ENCODE results near the gene GLTPD2. TPM values are rescaled to one million over a fixed set of nuclear protein-coding genes. Genes with fewer than 3 reads are reported as not detected.

Gene GLTPD2
- total RNA-seq, 1 experiment from 2014 or later: 15.6 TPM

DNA sequence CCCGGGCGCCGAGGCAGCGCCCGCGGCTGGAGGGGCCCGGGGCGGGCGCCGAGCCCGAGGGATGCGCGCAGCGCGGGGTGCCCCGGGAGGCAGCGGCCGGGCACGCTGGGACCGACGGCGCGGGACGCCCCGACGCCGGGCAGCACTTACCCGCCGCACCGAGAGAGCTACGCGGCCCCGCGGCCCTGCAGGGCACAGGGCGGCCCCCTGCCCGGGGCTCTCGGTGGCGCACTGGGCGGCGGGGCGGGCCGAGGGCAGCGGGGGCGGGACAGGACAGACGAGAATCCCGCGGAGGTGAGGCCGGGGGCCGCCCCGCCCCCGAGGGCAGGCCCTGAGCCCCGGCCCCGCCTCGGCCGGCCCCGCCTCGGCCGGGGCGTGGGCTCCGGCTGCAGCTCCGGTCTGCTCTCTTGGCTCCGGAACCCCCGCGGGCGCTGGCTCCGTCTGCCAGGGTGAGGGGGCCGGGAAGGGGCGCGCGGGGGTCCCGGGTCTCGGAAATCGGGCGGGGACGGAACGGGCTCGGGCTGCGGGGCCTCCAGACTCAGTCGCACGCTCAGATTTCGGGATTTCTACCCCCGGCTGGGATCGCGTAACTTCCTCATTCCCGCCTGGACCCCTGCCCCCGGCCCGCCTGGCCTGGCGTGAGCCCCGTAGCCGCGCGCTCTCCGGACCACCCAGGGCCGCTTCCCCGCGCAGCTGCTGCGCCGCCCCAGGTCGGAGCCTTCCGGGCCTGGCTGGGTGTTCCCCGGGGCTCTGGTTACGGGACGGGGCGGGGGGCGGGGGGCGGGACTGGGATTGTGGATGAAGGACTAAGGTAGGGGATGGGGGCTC is 18.2 kb downstream of the GLTPD2 start, which contains the start of gene PLD2:
Gene PLD2, plus strand, starts transcription at position 376 of the 828 bp plus-strand sequence. CDS start 621 bp downstream, outside the sequence.
- no peaks in the 10 kb centered on the region for H3K9me3 ChIP-seq
- Mint-ChIP-seq H3K27me3 (ENCODE audit: insufficient read depth, unreplicated experiment) (no peaks in the 10 kb centered on the region), H3K9me3 (ENCODE audit: unreplicated experiment) (no peaks in the 10 kb centered on the region), H3K4me3 (ENCODE audit: unreplicated experiment) (peak within 1 kb of the TSS; percentile 74), H3K36me3 (ENCODE audit: insufficient read depth, unreplicated experiment) (peaks cover 15% of the 10 kb centered on the region), H3K27ac (ENCODE audit: unreplicated experiment) (no peak within 1 kb of the TSS), H3K4me1 (ENCODE audit: low read depth, unreplicated experiment) (no peaks in the 10 kb centered on the region)
- BruUV-seq (replicated peaks): no TSS peak
- DNase-seq: peak; percentile 77 to 89
- peak within 1 kb of the TSS; percentile 57 for H3K4me3 ChIP-seq (ENCODE audit: low read depth, low read length)
- POLR2A ChIA-PET: interaction anchor here (0.5 to 1.0 kb wide), 3 partner anchors 11 to 143 kb away, joined by 4 to 5 read pairs (median 4); partner anchors contain the start of gene PSMB6
- H3K27me3 ChIP-seq (replicated peaks; ENCODE audit: control insufficient read depth, insufficient read depth, low read length): no peaks in the 10 kb centered on the region
- CTCF ChIA-PET: interaction anchor here (0.5 to 1.6 kb wide), 3 partner anchors 17 to 111 kb away, joined by 3 to 9 read pairs (median 4); partner anchors contain the start of gene ARRB2
- intact Hi-C loops (cut with micrococcal nuclease; ENCODE audit: unreplicated experiment): no loop called here
- no peaks in the 10 kb centered on the region for H3K4me1 ChIP-seq
- TF ChIP-seq, protein P1, sequence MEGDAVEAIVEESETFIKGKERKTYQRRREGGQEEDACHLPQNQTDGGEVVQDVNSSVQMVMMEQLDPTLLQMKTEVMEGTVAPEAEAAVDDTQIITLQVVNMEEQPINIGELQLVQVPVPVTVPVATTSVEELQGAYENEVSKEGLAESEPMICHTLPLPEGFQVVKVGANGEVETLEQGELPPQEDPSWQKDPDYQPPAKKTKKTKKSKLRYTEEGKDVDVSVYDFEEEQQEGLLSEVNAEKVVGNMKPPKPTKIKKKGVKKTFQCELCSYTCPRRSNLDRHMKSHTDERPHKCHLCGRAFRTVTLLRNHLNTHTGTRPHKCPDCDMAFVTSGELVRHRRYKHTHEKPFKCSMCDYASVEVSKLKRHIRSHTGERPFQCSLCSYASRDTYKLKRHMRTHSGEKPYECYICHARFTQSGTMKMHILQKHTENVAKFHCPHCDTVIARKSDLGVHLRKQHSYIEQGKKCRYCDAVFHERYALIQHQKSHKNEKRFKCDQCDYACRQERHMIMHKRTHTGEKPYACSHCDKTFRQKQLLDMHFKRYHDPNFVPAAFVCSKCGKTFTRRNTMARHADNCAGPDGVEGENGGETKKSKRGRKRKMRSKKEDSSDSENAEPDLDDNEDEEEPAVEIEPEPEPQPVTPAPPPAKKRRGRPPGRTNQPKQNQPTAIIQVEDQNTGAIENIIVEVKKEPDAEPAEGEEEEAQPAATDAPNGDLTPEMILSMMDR (IDR thresholded peaks at IDR 0.05; ENCODE audit: insufficient read depth in 1 of 2, low read depth in 1 of 2, low read length in 1 of 2, severe bottlenecking in 1 of 2, unreplicated experiment in 1 of 2): no peak
- H3K36me3 ChIP-seq (ENCODE audit: control insufficient read depth, insufficient read depth, low read length): no peaks in the 10 kb centered on the region

DNA sequence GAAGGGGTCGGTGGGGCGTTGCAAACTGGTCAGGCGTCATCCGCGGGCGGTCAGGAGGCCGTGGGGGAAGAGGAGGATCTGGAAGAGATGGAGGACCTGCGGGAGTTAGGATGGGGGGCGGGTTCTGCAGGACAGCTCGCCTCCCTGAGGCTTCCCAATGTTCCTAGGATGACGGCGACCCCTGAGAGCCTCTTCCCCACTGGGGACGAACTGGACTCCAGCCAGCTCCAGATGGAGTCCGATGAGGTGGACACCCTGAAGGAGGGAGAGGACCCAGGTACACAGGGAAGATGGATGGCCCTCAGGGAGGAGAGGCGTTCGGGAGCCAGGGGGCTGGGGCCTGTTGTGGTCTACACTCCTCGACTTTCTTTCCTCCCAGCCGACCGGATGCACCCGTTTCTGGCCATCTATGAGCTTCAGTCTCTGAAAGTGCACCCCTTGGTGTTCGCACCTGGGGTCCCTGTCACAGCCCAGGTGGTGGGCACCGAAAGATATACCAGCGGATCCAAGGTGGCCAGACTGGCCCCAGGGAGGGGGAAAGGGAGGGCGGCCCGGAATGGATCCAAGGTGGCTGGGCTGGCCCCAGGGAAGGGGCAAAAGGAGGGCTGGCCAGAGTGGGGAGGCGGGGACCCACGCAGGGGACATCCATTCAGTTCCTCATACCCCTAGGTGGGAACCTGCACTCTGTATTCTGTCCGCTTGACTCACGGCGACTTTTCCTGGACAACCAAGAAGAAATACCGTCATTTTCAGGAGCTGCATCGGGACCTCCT is 19.0 kb downstream of the GLTPD2 start:
- H3K4me1 ChIP-seq: no peaks in the 10 kb centered on the region
- no peak for DNase-seq
- H3K9me3 ChIP-seq: no peaks in the 10 kb centered on the region
- Mint-ChIP-seq H3K27ac (ENCODE audit: unreplicated experiment) (no peak overlapping the region), H3K27me3 (ENCODE audit: insufficient read depth, unreplicated experiment) (no peaks in the 10 kb centered on the region), H3K36me3 (ENCODE audit: insufficient read depth, unreplicated experiment) (peaks cover 21% of the 10 kb centered on the region), H3K4me1 (ENCODE audit: low read depth, unreplicated experiment) (no peaks in the 10 kb centered on the region), H3K9me3 (ENCODE audit: unreplicated experiment) (no peaks in the 10 kb centered on the region), H3K4me3 (ENCODE audit: unreplicated experiment) (peak overlapping the region; percentile 74)
- intact Hi-C loops (cut with micrococcal nuclease; ENCODE audit: unreplicated experiment): no loop called here
- POLR2A ChIA-PET: no interaction called here
- no peaks in the 10 kb centered on the region for H3K36me3 ChIP-seq (ENCODE audit: control insufficient read depth, insufficient read depth, low read length)
- H3K4me3 ChIP-seq (ENCODE audit: low read depth, low read length): peak overlapping the region; percentile 57
- CTCF ChIA-PET: no interaction called here
- H3K27me3 ChIP-seq (replicated peaks; ENCODE audit: control insufficient read depth, insufficient read depth, low read length): no peaks in the 10 kb centered on the region
- BruUV-seq (replicated peaks): TSS peak; percentile 29
- TF ChIP-seq, protein P1 (IDR thresholded peaks at IDR 0.05; ENCODE audit: insufficient read depth in 1 of 2, low read depth in 1 of 2, low read length in 1 of 2, severe bottlenecking in 1 of 2, unreplicated experiment in 1 of 2): no peak

DNA sequence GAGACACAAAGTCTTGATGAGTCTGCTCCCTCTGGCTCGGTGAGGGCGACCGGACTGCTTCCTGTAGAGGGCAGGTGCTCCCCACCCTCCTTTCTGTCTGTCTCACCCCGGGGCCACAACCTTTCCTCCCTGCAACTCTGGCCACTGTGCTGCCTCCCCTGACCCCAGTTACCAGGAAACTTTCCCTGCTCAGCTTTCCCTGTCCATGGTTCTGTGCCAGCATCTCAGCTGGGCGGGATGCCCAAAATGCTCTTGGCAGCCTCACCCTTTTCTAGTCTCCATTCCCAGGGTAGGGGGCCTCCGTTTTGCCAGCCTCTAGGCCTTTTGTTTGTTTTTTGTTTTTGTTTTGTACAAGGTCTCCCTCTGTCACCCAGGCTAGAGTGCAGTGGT is 19.6 kb downstream of the GLTPD2 start:
- Mint-ChIP-seq H3K9me3 (ENCODE audit: unreplicated experiment) (no peaks in the 10 kb centered on the region), H3K4me1 (ENCODE audit: low read depth, unreplicated experiment) (no peaks in the 10 kb centered on the region), H3K36me3 (ENCODE audit: insufficient read depth, unreplicated experiment) (peaks cover 23% of the 10 kb centered on the region), H3K27ac (ENCODE audit: unreplicated experiment) (no peak overlapping the region), H3K27me3 (ENCODE audit: insufficient read depth, unreplicated experiment) (no peaks in the 10 kb centered on the region), H3K4me3 (ENCODE audit: unreplicated experiment) (peak overlapping the region; percentile 74)
- intact Hi-C loops (cut with micrococcal nuclease; ENCODE audit: unreplicated experiment): no loop called here
- CTCF ChIA-PET: no interaction called here
- TF ChIP-seq, protein P1 (IDR thresholded peaks at IDR 0.05; ENCODE audit: insufficient read depth in 1 of 2, low read depth in 1 of 2, low read length in 1 of 2, severe bottlenecking in 1 of 2, unreplicated experiment in 1 of 2): no peak
- Histone ChIP-seq H3K4me3 (ENCODE audit: low read depth, low read length) (no peak overlapping the region), H3K4me1 (no peaks in the 10 kb centered on the region), H3K36me3 (ENCODE audit: control insufficient read depth, insufficient read depth, low read length) (no peaks in the 10 kb centered on the region), H3K27me3 (replicated peaks; ENCODE audit: control insufficient read depth, insufficient read depth, low read length) (no peaks in the 10 kb centered on the region), H3K9me3 (no peaks in the 10 kb centered on the region)
- no TSS peak for BruUV-seq (replicated peaks)
- POLR2A ChIA-PET: no interaction called here
- DNase-seq: no peak
